HCT116 (cell line): ENCODE results near the gene SHROOM3. TPM values are rescaled to one million over a fixed set of nuclear protein-coding genes. Genes with fewer than 3 reads are reported as not detected.

Experiments used
- ATAC-seq: fragments of 200-7000 bp; cut with Tn5 transposase; 2 replicates; pipeline ENCODE4 v1.9.1; 2020; ENCODE audit warnings: mild to moderate bottlenecking, moderate library complexity
- BruUV-seq: library from RNA; stranded (reverse); fragments of 400-500 nt; replicated peaks from 2 replicates; lab custom pipeline; 2021; lab: Mats Ljungman, UMichigan
- CTCF ChIA-PET: fragments of 300-600 bp; sonication (Branson Sonifier 250); formaldehyde crosslinking; loops from one replicate; lab custom pipeline; 2021; ENCODE audit warnings: antibody characterized with exemption; lab: Charles Lee
- POLR2A ChIA-PET: fragments of 300-600, 350-600 bp; sonication (Branson Sonifier 250); formaldehyde crosslinking; loops from one replicate; lab custom pipeline; 2021; ENCODE audit warnings: antibody characterized with exemption; lab: Charles Lee
- RAD21 ChIA-PET, 2 experiments: fragments of 300-600 bp; sonication (Branson Sonifier 250); formaldehyde crosslinking; loops; one replicate each; lab custom pipeline; 2023; ENCODE audit warnings: low total read pairs in 2 of 2; ENCODE audit not compliant: uncharacterized antibody in 2 of 2, unreplicated experiment in 2 of 2, low non-redundant PET in 1 of 2; lab: Charles Lee
- DNase-seq: peaks from one replicate; pipeline ENCODE4 v3.0.0-alpha.2; 2010; ENCODE audit warnings: low read depth, low spot score
- H2AFZ ChIP-seq: fragments of 200-600 bp; shearing (Covaris generic), sonication (generic); 2 replicates; pipeline ENCODE4 v1.6.1; 2017; ENCODE audit warnings: low read depth, mixed run types, mixed read lengths, antibody characterized with exemption, low read length; ENCODE audit not compliant: poor library complexity, severe bottlenecking
- H3K27ac ChIP-seq: 2 replicates; pipeline ENCODE4 v1.5.1; 2012; ENCODE audit warnings: low read depth, low read length
- H3K27me3 ChIP-seq: fragments of 200-600 bp; sonication (generic); 2 replicates; pipeline ENCODE4 v1.6.1; 2016; ENCODE audit warnings: mixed run types, low read length, mixed read lengths; ENCODE audit not compliant: insufficient read depth
- H3K36me3 ChIP-seq, 2 experiments: fragments of 200-500 bp in 1 of 2; fragments of 200-600 bp in 1 of 2; sonication (Bioruptor generic) in 1 of 2; sonication (generic) in 1 of 2; 2 replicates each; pipeline versions ENCODE4 v1.5.1 to v1.6.1; 2014 to 2016; ENCODE audit warnings: low read length in 2 of 2, inconsistent platforms in 1 of 2, mixed read lengths in 1 of 2, mixed run types in 1 of 2; ENCODE audit not compliant: insufficient read depth in 2 of 2, control insufficient read depth in 1 of 2
- H3K4me1 ChIP-seq, 2 experiments: fragments of 200-600 bp in 1 of 2; sonication (generic) in 1 of 2; 2 replicates each; pipeline versions ENCODE4 v1.5.1 to v1.6.1; 2012 to 2017; ENCODE audit warnings: low read length in 2 of 2, inconsistent platforms in 1 of 2, mild to moderate bottlenecking in 1 of 2, mixed read lengths in 1 of 2, mixed run types in 1 of 2, moderate library complexity in 1 of 2; ENCODE audit not compliant: insufficient read depth in 2 of 2, control insufficient read depth in 1 of 2
- H3K4me2 ChIP-seq: fragments of 200-600 bp; sonication (generic); 2 replicates; pipeline ENCODE4 v1.6.1; 2017; ENCODE audit warnings: mixed run types, low read length, mixed read lengths
- H3K4me3 ChIP-seq, 2 experiments: fragments of 200-600 bp in 1 of 2; sonication (generic) in 1 of 2; replicated peaks in 1 of 2; 2 replicates each; pipeline ENCODE4 v1.5.1; 2011 to 2016; ENCODE audit warnings: low read length in 2 of 2, control low read depth in 1 of 2, low read depth in 1 of 2, mild to moderate bottlenecking in 1 of 2, mixed read lengths in 1 of 2, mixed run types in 1 of 2
- H3K79me2 ChIP-seq: fragments of 200-600 bp; sonication (generic); 2 replicates; pipeline ENCODE4 v1.6.1; 2017; ENCODE audit warnings: mild to moderate bottlenecking, mixed run types, low read length, moderate library complexity, mixed read lengths; ENCODE audit not compliant: insufficient read depth
- H3K9ac ChIP-seq: fragments of 200-600 bp; sonication (generic); 2 replicates; pipeline ENCODE4 v1.6.1; 2016; ENCODE audit warnings: low read length, mixed read lengths
- H3K9me2 ChIP-seq: fragments of 200-600 bp; sonication (generic), shearing (Covaris generic); 2 replicates; pipeline ENCODE4 v1.6.1; 2017; ENCODE audit warnings: mixed run types, mild to moderate bottlenecking, moderate library complexity; ENCODE audit not compliant: insufficient read depth
- H3K9me3 ChIP-seq, 2 experiments: fragments of 200-500 bp in 1 of 2; fragments of 200-600 bp in 1 of 2; sonication (Bioruptor generic) in 1 of 2; sonication (generic) in 1 of 2; 2 replicates each; pipeline ENCODE4 v1.6.1; 2014 to 2017; ENCODE audit warnings: low read length in 2 of 2, mixed read lengths in 2 of 2, inconsistent platforms in 1 of 2, low read depth in 1 of 2, mild to moderate bottlenecking in 1 of 2, mixed run types in 1 of 2, moderate library complexity in 1 of 2; ENCODE audit not compliant: control insufficient read depth in 1 of 2, insufficient read depth in 1 of 2
- H4K20me1 ChIP-seq: fragments of 200-600 bp; sonication (generic), shearing (Covaris generic); 2 replicates; pipeline ENCODE4 v1.6.1; 2017; ENCODE audit warnings: mixed run types, mild to moderate bottlenecking, moderate library complexity; ENCODE audit not compliant: insufficient read depth
- CBX3 ChIP-seq: IDR thresholded peaks from 2 replicates; pipeline ENCODE4 v1.6.1; 2012; ENCODE audit warnings: low read depth
- CEBPB ChIP-seq: IDR thresholded peaks from 2 replicates; pipeline ENCODE4 v1.6.1; 2012; ENCODE audit warnings: low read depth
- EZH2 ChIP-seq: fragments of 200-600 bp; sonication (generic); IDR thresholded peaks from 2 replicates; pipeline ENCODE4 v1.6.1; 2017; ENCODE audit warnings: antibody characterized with exemption, mixed run types
- JUND ChIP-seq: IDR thresholded peaks from 2 replicates; pipeline ENCODE4 v1.6.1; 2012
- MAX ChIP-seq: IDR thresholded peaks from 2 replicates; pipeline ENCODE4 v1.6.1; 2012
- POLR2A ChIP-seq: IDR thresholded peaks from 2 replicates; pipeline ENCODE4 v1.7.0; 2011; ENCODE audit warnings: borderline replicate concordance; ENCODE audit not compliant: insufficient read depth, insufficient read length; ENCODE audit errors: extremely low read depth
- POLR2AphosphoS5 ChIP-seq: IDR thresholded peaks from 2 replicates; pipeline ENCODE4 v1.6.1; 2011; ENCODE audit warnings: mild to moderate bottlenecking, low read depth, low read length, moderate library complexity
- RAD21 ChIP-seq: IDR thresholded peaks from 2 replicates; pipeline ENCODE4 v1.6.1; 2012; ENCODE audit warnings: low read depth, mild to moderate bottlenecking
- REST ChIP-seq: IDR thresholded peaks from 2 replicates; pipeline ENCODE4 v1.6.1; 2012; ENCODE audit warnings: low read depth
- SIN3A ChIP-seq: IDR thresholded peaks from 2 replicates; pipeline ENCODE4 v1.6.1; 2012; ENCODE audit warnings: low read depth
- SRF ChIP-seq: IDR thresholded peaks from 2 replicates; pipeline ENCODE4 v1.6.1; 2012; ENCODE audit warnings: low read depth
- TCF7L2 ChIP-seq: IDR thresholded peaks from 2 replicates; pipeline ENCODE4 v1.7.0; 2011; ENCODE audit warnings: borderline replicate concordance, inconsistent platforms; ENCODE audit not compliant: insufficient read depth, insufficient read length; ENCODE audit errors: extremely low read depth
- ZFX ChIP-seq: fragments of 450-650 bp; IDR thresholded peaks from 2 replicates; pipeline ENCODE4 v1.6.1; 2017
- ZNF274 ChIP-seq: fragments of 200-500 bp; sonication (Bioruptor generic); IDR thresholded peaks from 2 replicates; pipeline ENCODE4 v1.6.1; 2014; ENCODE audit warnings: mild to moderate bottlenecking, low read depth, low read length, inconsistent platforms
- intact Hi-C: fragments of 100-400 bp; cut with micrococcal nuclease; formaldehyde crosslinking; loops from 2 replicates; pipeline ENCODE4 v1.10.0; 2022
- total RNA-seq: library from RNA; stranded (reverse); gene quantifications from one replicate; pipeline ENCODE4 v1.2.1, GENCODE V29; 2021; ENCODE audit not compliant: unreplicated experiment
- TF ChIP-seq, protein P1 (sequence below): IDR thresholded peaks from 2 replicates; pipeline ENCODE4 v1.6.1; 2011; ENCODE audit warnings: mild to moderate bottlenecking, low read length, moderate library complexity; ENCODE audit not compliant: insufficient replicate concordance; ENCODE audit errors: extremely low read depth
- TF ChIP-seq, protein P2 (sequence below), 3 experiments: fragments of 200-600 bp in 1 of 3; sonication (generic) in 1 of 3; IDR thresholded peaks in 2 of 3; conservative IDR thresholded peaks in 1 of 3; 2 replicates each; pipeline ENCODE4 v1.5.1; 2012 to 2017; ENCODE audit warnings: low read depth in 2 of 3, low read length in 2 of 3, antibody characterized with exemption in 1 of 3, borderline replicate concordance in 1 of 3, control low read depth in 1 of 3, mild to moderate bottlenecking in 1 of 3, mixed read lengths in 1 of 3, mixed run types in 1 of 3, moderate library complexity in 1 of 3; ENCODE audit not compliant: insufficient read depth in 1 of 3

Gene SHROOM3
- total RNA-seq, 1 experiment from 2014 or later: 22.5 TPM

- H3K79me2 ChIP-seq: no peaks in the 10 kb centered on the region
- no peak overlapping the region for H3K4me2 ChIP-seq
- no peak for TF ChIP-seq POLR2AphosphoS5
- TF ChIP-seq ZFX: no peak
- TF ChIP-seq MAX: no peak
- TF ChIP-seq RAD21: no peak
- TF ChIP-seq, protein P1, sequence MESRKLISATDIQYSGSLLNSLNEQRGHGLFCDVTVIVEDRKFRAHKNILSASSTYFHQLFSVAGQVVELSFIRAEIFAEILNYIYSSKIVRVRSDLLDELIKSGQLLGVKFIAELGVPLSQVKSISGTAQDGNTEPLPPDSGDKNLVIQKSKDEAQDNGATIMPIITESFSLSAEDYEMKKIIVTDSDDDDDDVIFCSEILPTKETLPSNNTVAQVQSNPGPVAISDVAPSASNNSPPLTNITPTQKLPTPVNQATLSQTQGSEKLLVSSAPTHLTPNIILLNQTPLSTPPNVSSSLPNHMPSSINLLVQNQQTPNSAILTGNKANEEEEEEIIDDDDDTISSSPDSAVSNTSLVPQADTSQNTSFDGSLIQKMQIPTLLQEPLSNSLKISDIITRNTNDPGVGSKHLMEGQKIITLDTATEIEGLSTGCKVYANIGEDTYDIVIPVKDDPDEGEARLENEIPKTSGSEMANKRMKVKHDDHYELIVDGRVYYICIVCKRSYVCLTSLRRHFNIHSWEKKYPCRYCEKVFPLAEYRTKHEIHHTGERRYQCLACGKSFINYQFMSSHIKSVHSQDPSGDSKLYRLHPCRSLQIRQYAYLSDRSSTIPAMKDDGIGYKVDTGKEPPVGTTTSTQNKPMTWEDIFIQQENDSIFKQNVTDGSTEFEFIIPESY: no peak
- TF ChIP-seq POLR2A: no peak
- no peak for TF ChIP-seq TCF7L2
- no peak for TF ChIP-seq CBX3
- TF ChIP-seq JUND: no peak
- no peak for TF ChIP-seq REST
- no peak for TF ChIP-seq SIN3A
- no peak for TF ChIP-seq SRF
- TF ChIP-seq ZNF274: no peak
- no peak for TF ChIP-seq CEBPB
- TF ChIP-seq, protein P2, sequence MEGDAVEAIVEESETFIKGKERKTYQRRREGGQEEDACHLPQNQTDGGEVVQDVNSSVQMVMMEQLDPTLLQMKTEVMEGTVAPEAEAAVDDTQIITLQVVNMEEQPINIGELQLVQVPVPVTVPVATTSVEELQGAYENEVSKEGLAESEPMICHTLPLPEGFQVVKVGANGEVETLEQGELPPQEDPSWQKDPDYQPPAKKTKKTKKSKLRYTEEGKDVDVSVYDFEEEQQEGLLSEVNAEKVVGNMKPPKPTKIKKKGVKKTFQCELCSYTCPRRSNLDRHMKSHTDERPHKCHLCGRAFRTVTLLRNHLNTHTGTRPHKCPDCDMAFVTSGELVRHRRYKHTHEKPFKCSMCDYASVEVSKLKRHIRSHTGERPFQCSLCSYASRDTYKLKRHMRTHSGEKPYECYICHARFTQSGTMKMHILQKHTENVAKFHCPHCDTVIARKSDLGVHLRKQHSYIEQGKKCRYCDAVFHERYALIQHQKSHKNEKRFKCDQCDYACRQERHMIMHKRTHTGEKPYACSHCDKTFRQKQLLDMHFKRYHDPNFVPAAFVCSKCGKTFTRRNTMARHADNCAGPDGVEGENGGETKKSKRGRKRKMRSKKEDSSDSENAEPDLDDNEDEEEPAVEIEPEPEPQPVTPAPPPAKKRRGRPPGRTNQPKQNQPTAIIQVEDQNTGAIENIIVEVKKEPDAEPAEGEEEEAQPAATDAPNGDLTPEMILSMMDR (IDR thresholded peaks at IDR 0.05 in 2 of 3, conservative IDR thresholded peaks at IDR 0.05 in 1 of 3; ENCODE audit: borderline replicate concordance in 1 of 3, insufficient read depth in 1 of 3, low read depth in 2 of 3, low read length in 2 of 3): no peak
- TF ChIP-seq EZH2: no peak
- TF ChIP-seq, all 23 proteins: peak for 0
- no peaks in the 10 kb centered on the region for H3K36me3 ChIP-seq
- CTCF ChIA-PET: no interaction called here
- RAD21 ChIA-PET: no interaction called here
- no peaks in the 10 kb centered on the region for H3K9me2 ChIP-seq
- no peak for ATAC-seq
- H3K27me3 ChIP-seq: no peaks in the 10 kb centered on the region
- H3K4me3 ChIP-seq: no peak overlapping the region
- H3K9ac ChIP-seq: no peak overlapping the region
- no peak for DNase-seq
- no peak overlapping the region for H2AFZ ChIP-seq
- intact Hi-C loops: no loop called here
- no TSS peak for BruUV-seq
- H3K4me1 ChIP-seq: peaks cover 0 to 7% of the 10 kb centered on the region in 2 experiments; a peak in 1 of 4 replicates
- no peak overlapping the region for H3K27ac ChIP-seq
- H4K20me1 ChIP-seq: no peaks in the 10 kb centered on the region
- no peaks in the 10 kb centered on the region for H3K9me3 ChIP-seq
- POLR2A ChIA-PET: no interaction called here
Measured at GRCh38 chr4:76800902-76801301, 365.9 kb downstream of the SHROOM3 start.
